ENCODE data around the gene DYRK4.
"Not testable (repeated sequence)": the region's sequence is repeated elsewhere in the genome, so short reads cannot be mapped to it uniquely, and the experiment has no call there.

Gene DYRK4

GRCh38 chr12:4562034-4562657 lies at the start of gene DYRK4:
Gene DYRK4 (plus strand): TSS chr12:4562208. CDS start chr12:4562246, 38 bp downstream.
- peak in 1 of 2 donors; percentile 31 for DNase-seq

GRCh38 chr12:4518106-4518728 lies 43.8 kb upstream of the DYRK4 start:
- no peak for DNase-seq

GRCh38 chr12:4523443-4523842 lies 38.6 kb upstream of the DYRK4 start:
- not testable (repeated sequence) for DNase-seq

GRCh38 chr12:4526923-4527546 lies 35.0 kb upstream of the DYRK4 start:
- peak in 1 of 2 donors; percentile 34 for DNase-seq

- DNase-seq = no peak
Observed at GRCh38 chr12:4530160-4530559, 31.8 kb upstream of the DYRK4 start.

- peak in 1 of 2 donors; percentile 29 for DNase-seq
Observed at GRCh38 chr12:4530982-4531586, 30.9 kb upstream of the DYRK4 start.

GRCh38 chr12:4535092-4535491 lies 26.9 kb upstream of the DYRK4 start:
- no peak for DNase-seq

- no peak for DNase-seq
Observed at GRCh38 chr12:4535871-4536270, 26.1 kb upstream of the DYRK4 start.

GRCh38 chr12:4538207-4539160 lies 23.5 kb upstream of the DYRK4 start, which contains the start of gene RAD51AP1:
Gene RAD51AP1 (plus strand): TSS chr12:4538890. CDS start chr12:4538940, 50 bp downstream.
- DNase-seq = peak; percentile 96 to 97

- no peak for DNase-seq
Observed at GRCh38 chr12:4539167-4539870, 22.7 kb upstream of the DYRK4 start.

- no peak for DNase-seq
Observed at GRCh38 chr12:4540170-4540569, 21.8 kb upstream of the DYRK4 start.

- DNase-seq = no peak
Observed at GRCh38 chr12:4540638-4541037, 21.4 kb upstream of the DYRK4 start.

GRCh38 chr12:4545195-4545594 lies 16.8 kb upstream of the DYRK4 start:
- no peak for DNase-seq

GRCh38 chr12:4552191-4552590 lies 9.8 kb upstream of the DYRK4 start:
- DNase-seq = no peak

GRCh38 chr12:4553943-4554342 lies 8.1 kb upstream of the DYRK4 start:
- DNase-seq = no peak

- no peak for DNase-seq
Observed at GRCh38 chr12:4555804-4556203, 6.2 kb upstream of the DYRK4 start.

GRCh38 chr12:4556735-4557530 lies 5.1 kb upstream of the DYRK4 start:
- no peak for DNase-seq

- no peak for DNase-seq
Observed at GRCh38 chr12:4557586-4557985, 4.4 kb upstream of the DYRK4 start.

- no peak for DNase-seq
Observed at GRCh38 chr12:4558171-4558570, 3.8 kb upstream of the DYRK4 start.

- DNase-seq = no peak
Observed at GRCh38 chr12:4563336-4563735, 1.3 kb downstream of the DYRK4 start.

GRCh38 chr12:4564818-4565217 lies 2.8 kb downstream of the DYRK4 start:
- DNase-seq = no peak
